ENCODE results near the gene ARID3C. TPM values are rescaled to one million over a fixed set of nuclear protein-coding genes. Genes with fewer than 3 reads are reported as not detected.

Gene ARID3C
- total RNA-seq, 1 donor from 2014 or later = not detected

GRCh38 chr9:34574571-34574970, 54.3 kb downstream of the ARID3C start:
- Histone ChIP-seq H3K27me3 (peaks cover 39% of the 10 kb centered on the region), H3K4me3 (no peak overlapping the region), H3K4me1 (no peaks in the 10 kb centered on the region), H3K36me3 (no peaks in the 10 kb centered on the region), H3K9me3 (no peaks in the 10 kb centered on the region), H3K27ac (no peak overlapping the region)
- no peak for DNase-seq
- ATAC-seq = no peak
- intact Hi-C loops (cut with DNase I) = no loop called here
- TF ChIP-seq, protein P1, sequence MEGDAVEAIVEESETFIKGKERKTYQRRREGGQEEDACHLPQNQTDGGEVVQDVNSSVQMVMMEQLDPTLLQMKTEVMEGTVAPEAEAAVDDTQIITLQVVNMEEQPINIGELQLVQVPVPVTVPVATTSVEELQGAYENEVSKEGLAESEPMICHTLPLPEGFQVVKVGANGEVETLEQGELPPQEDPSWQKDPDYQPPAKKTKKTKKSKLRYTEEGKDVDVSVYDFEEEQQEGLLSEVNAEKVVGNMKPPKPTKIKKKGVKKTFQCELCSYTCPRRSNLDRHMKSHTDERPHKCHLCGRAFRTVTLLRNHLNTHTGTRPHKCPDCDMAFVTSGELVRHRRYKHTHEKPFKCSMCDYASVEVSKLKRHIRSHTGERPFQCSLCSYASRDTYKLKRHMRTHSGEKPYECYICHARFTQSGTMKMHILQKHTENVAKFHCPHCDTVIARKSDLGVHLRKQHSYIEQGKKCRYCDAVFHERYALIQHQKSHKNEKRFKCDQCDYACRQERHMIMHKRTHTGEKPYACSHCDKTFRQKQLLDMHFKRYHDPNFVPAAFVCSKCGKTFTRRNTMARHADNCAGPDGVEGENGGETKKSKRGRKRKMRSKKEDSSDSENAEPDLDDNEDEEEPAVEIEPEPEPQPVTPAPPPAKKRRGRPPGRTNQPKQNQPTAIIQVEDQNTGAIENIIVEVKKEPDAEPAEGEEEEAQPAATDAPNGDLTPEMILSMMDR (IDR thresholded peaks at IDR 0.05) = no peak

- H3K27ac ChIP-seq = no peak overlapping the region
- H3K36me3 ChIP-seq = no peaks in the 10 kb centered on the region
- peaks cover 31% of the 10 kb centered on the region for H3K27me3 ChIP-seq
- H3K4me1 ChIP-seq = no peaks in the 10 kb centered on the region
- ATAC-seq = no peak
- TF ChIP-seq, protein P1 (IDR thresholded peaks at IDR 0.05) = no peak
- no peaks in the 10 kb centered on the region for H3K9me3 ChIP-seq
- H3K4me3 ChIP-seq = no peak overlapping the region
- intact Hi-C loops (cut with DNase I) = no loop called here
- DNase-seq = no peak
Observed at GRCh38 chr9:34573599-34574325, 55.1 kb downstream of the ARID3C start.

DNA sequence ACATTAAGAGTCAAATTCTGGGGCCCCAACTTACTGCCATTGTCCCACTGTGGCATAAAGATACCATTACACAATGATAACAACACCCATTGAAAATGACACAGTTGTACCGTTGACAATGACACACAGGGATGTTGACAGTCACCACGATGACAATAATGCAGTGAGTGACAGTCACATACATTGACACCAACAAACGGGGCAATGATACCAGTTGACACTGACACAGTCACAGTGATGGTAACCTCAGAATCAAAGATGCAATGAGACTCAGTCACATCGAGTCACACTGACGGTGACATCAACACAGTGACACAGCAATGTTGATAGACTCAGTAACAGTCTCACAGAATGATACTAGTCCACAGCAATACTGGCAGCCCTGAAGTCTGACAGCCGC, 56.2 kb downstream of the ARID3C start:
- intact Hi-C loops (cut with DNase I) = no loop called here
- ATAC-seq (no peak), DNase-seq (no peak)
- H3K9me3 ChIP-seq = no peaks in the 10 kb centered on the region
- no peaks in the 10 kb centered on the region for H3K4me1 ChIP-seq
- peaks cover 24% of the 10 kb centered on the region for H3K27me3 ChIP-seq
- no peak overlapping the region for H3K4me3 ChIP-seq
- TF ChIP-seq, protein P1 (IDR thresholded peaks at IDR 0.05) = no peak
- H3K27ac ChIP-seq = no peak overlapping the region
- H3K36me3 ChIP-seq = no peaks in the 10 kb centered on the region

DNA sequence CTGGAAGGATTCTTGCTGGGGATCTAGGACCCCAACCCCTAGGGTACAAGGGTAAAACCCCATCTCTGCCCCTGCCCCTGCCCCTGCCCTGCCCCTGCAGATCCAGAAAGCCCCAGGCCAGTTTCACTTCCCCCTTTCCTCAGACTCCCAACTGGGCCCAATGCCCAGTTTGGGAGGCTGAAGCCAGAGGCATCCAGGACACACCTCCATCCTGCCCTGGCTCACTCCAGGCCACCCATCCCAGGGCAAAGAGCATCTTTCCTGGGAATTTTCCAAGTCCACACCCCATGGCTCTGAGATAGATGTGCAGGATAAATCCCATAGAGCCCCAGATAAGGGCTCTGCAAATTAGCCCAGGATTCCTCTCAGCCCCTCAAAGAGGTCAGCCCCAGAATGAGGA, 56.8 kb downstream of the ARID3C start:
- H3K27ac ChIP-seq = no peak overlapping the region
- peaks cover 24% of the 10 kb centered on the region for H3K27me3 ChIP-seq
- no peak for ATAC-seq
- no peaks in the 10 kb centered on the region for H3K9me3 ChIP-seq
- no peak for DNase-seq
- H3K36me3 ChIP-seq = no peaks in the 10 kb centered on the region
- intact Hi-C loops (cut with DNase I) = no loop called here
- TF ChIP-seq, protein P1 (IDR thresholded peaks at IDR 0.05) = no peak
- no peak overlapping the region for H3K4me3 ChIP-seq
- H3K4me1 ChIP-seq = no peaks in the 10 kb centered on the region

GRCh38 chr9:34571481-34571810, 57.4 kb downstream of the ARID3C start:
- no peaks in the 10 kb centered on the region for H3K4me1 ChIP-seq
- ATAC-seq (no peak), DNase-seq (no peak)
- peaks cover 22% of the 10 kb centered on the region for H3K27me3 ChIP-seq
- H3K36me3 ChIP-seq = no peaks in the 10 kb centered on the region
- no peak overlapping the region for H3K27ac ChIP-seq
- intact Hi-C loops (cut with DNase I) = no loop called here
- H3K4me3 ChIP-seq = no peak overlapping the region
- no peaks in the 10 kb centered on the region for H3K9me3 ChIP-seq
- TF ChIP-seq, protein P1 (IDR thresholded peaks at IDR 0.05) = no peak

Other genes with a start within 250 kb of the ARID3C start
- gene FAM219A, start 170.5 kb downstream of the ARID3C start, total RNA-seq = 28.8 TPM
- gene DNAI1, start 170.3 kb downstream of the ARID3C start, total RNA-seq = not detected
- 0.61 TPM for gene ENHO, start 106.1 kb downstream of the ARID3C start, total RNA-seq
- 2.9 TPM for gene CNTFR, start 39.3 kb downstream of the ARID3C start, total RNA-seq
- 16.7 TPM for gene RPP25L, start 17.0 kb downstream of the ARID3C start, total RNA-seq
- gene DCTN3, start 8.6 kb downstream of the ARID3C start, total RNA-seq = 59.3 TPM
- gene SIGMAR1, start 8.7 kb upstream of the ARID3C start, total RNA-seq = 40.5 TPM
- 47.6 TPM for gene GALT, start 17.6 kb upstream of the ARID3C start, total RNA-seq
- 18.7 TPM for gene IL11RA, start 23.1 kb upstream of the ARID3C start, total RNA-seq
- gene CCL27, start 33.6 kb upstream of the ARID3C start, total RNA-seq = not detected
- 1.1 TPM for gene CCL19, start 62.2 kb upstream of the ARID3C start, total RNA-seq
- gene CCL21, start 81.1 kb upstream of the ARID3C start, total RNA-seq = 37.7 TPM